ENCODE measurements around the gene CXCL3.

DNA sequence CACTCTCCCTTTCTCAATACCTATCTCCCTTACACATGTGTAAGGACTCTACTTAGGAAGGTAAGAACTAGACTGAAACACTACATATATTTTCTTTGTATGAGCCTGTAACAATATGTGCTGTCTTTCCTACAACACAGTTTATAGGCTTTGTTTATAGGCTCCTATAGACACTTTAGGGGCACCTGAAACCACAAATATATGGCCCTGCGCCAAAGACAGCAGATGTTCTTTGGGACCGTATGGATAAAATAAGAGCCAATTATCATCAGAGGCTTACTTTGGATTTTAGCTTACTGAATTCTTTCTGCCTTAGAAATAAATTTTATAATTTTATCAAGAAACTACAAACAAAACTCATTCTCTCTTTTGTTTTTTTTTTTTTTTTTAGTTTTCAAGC, 16.6 kb upstream of the CXCL3 start:
- TF ChIP-seq CTCF (IDR thresholded peaks at IDR 0.05) (no peak), POLR2A (IDR thresholded peaks at IDR 0.05) (no peak)

Data from lower leg skin (tissue), 3 donors.